Stimulated activated CD8-positive, alpha-beta memory T cell treated with anti-CD3 and anti-CD28 coated beads, Interleukin-7, amount 100 ng/mL, for 4 hours (primary cell): Measurements from ENCODE around the gene CCDC82.

Experiments used
- DNase-seq, 2 donors: peaks; one replicate each; pipeline ENCODE4 v3.0.0-alpha.2; 2020; ENCODE audit warnings: low read depth in 2 of 2

The CCDC82 gene

DNA sequence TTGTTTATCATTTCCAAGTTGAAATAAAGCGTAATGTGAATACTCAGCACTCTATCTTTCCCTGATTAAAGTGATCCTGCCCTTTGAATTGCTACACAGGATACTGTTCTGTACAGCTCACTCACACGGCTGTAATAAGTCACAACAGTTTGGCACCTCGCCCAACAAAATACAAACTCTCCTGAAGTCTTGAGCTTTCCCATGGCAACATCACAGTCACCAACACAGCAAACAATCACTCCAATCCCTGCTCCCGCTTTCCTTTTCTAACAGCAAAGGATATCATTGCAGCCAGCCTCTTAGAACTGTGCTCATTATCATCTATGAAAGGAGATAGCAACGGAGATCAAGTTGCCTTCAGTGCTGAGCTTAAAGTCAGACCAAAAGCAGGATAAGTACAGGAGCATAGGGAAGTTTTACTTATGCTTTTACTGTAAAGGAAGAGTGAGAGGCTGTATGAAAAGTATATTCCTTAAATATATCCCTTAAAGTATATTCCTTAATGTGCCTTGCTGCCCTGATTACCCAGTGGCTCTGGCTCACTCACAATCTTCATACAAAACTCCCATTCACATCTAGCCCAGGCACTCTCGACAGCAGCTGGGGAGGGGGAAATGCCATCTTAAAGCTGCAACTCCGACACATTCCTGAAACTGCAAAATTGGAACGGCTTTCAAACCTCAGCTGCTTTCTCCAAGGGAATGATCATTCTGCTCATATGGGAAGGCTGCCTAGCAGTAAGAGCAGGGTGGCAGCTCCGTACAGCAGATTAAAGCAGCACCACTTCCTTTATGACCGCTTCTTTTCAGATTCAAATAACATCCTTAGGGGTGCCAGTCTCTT is 82.6 kb downstream of the CCDC82 start:
- no peak for DNase-seq

DNA sequence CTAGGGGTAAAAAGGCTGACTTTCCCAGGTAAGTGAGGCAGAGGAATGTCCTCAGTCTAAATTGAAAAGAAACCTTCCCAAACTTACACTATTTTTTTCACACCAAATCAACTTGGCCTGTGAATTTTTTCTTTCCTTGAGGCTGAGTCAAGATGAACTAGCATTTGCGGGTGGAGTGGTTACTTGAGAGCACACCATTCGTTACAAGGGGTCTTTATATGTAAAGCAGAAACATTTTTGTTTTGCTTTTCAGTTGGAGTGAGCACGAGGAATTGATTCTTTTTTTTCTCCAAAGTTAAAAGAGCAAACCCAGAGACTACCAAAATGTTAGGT is 83.1 kb downstream of the CCDC82 start:
- DNase-seq: no peak

DNA sequence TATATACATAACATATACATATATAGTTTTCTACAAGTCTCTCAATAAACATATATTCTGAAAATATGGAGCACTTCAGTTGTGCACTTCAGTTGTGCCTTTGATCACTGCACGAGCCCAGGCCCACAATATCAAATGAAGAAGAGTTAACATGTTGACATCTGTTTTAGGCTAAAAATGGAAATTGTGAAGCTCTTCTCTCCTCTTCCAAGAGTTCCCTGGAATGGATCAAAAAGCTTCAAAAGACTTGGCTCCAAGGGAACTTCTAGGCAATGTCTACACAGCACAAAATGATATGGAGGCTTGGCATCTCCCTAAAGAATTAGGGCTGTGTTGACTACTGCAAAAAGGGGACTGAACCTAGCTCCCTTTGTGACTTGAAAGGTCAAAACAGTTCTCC is 83.6 kb downstream of the CCDC82 start:
- no peak for DNase-seq

DNA sequence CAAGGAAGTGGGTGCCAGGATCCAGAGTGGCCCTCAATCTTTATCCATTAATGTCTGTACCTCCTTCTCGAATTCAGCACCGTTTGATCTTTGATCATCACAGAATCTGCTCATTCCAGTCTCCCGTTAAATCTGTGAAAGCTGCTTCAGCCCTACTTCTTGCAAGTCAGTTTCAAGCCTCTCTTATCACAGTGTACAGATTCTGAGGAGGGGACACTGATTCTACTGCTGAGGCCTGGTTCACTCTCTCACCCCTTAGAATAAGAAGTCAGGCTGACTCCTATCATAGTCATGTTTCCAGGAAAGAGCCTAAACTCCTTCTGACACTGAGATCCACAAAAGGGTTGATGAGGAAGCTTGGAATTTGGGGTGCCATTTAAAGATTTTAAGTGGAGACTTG is 85.7 kb downstream of the CCDC82 start:
- no peak for DNase-seq

DNA sequence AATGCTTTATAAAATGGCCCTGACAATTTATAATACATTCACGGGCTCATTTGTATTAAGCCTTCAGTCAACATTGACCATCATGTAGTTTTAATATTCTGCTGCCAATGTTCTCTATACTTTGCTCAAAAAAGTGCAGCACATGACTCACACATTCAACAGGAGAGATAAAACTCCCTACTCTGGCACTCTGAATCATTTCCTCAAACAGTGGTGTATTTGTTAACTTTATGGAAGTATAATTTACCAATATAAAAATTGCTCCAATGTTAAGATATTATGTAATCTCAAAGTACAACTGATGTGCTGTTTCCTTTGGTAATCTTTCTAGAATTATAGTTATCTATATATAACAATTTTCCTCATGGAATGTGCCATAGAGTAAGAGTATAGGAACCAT is 86.6 kb downstream of the CCDC82 start:
- no peak for DNase-seq
